Mesenchymal stem cell (in vitro differentiated cells and primary cell): Measurements from ENCODE around the gene SLC16A7.

Source experiments
- DNase-seq: peaks from one replicate; pipeline ENCODE4 v3.0.0-alpha.2; 2013
- H2AFZ ChIP-seq: one replicate; pipeline ENCODE4 v1.6.1; 2013; ENCODE audit warnings: low read depth, mild to moderate bottlenecking, control low read depth, inconsistent platforms, low read length, moderate library complexity
- H2AK5ac ChIP-seq: 2 replicates; pipeline ENCODE4 v1.6.1; 2013; ENCODE audit warnings: low read length, moderate library complexity, mild to moderate bottlenecking, inconsistent platforms; ENCODE audit not compliant: severe bottlenecking
- H2BK120ac ChIP-seq: one replicate; pipeline ENCODE4 v1.6.1; 2013; ENCODE audit warnings: low read depth, mild to moderate bottlenecking, inconsistent platforms, low read length, moderate library complexity
- H2BK12ac ChIP-seq, 2 experiments: one replicate each; pipeline ENCODE4 v1.6.1; 2013; ENCODE audit warnings: inconsistent platforms in 2 of 2, low read length in 2 of 2, mild to moderate bottlenecking in 2 of 2, moderate library complexity in 2 of 2, control low read depth in 1 of 2
- H2BK15ac ChIP-seq: one replicate; pipeline ENCODE4 v1.6.1; 2013; ENCODE audit warnings: mild to moderate bottlenecking, low read depth, inconsistent platforms; ENCODE audit not compliant: poor library complexity, severe bottlenecking
- H2BK5ac ChIP-seq: 2 replicates; pipeline ENCODE4 v1.6.1; 2013; ENCODE audit warnings: low read depth, mild to moderate bottlenecking, low read length, control low read depth, inconsistent platforms; ENCODE audit not compliant: poor library complexity, severe bottlenecking
- H3K14ac ChIP-seq, 2 experiments: one replicate each; pipeline ENCODE4 v1.6.1; 2013; ENCODE audit warnings: inconsistent platforms in 2 of 2, low read length in 2 of 2, control low read depth in 1 of 2, mild to moderate bottlenecking in 1 of 2, moderate library complexity in 1 of 2
- H3K18ac ChIP-seq, 2 experiments: one replicate each; pipeline ENCODE4 v1.6.1; 2013; ENCODE audit warnings: inconsistent platforms in 2 of 2, low read length in 2 of 2, control low read depth in 1 of 2, low read depth in 1 of 2, mild to moderate bottlenecking in 1 of 2
- H3K23ac ChIP-seq, 2 experiments: one replicate each; pipeline ENCODE4 v1.6.1; 2013; ENCODE audit warnings: inconsistent platforms in 2 of 2, low read length in 2 of 2, mild to moderate bottlenecking in 2 of 2, moderate library complexity in 2 of 2, control low read depth in 1 of 2
- H3K27ac ChIP-seq: 2 replicates; pipeline ENCODE4 v1.5.1; 2013; ENCODE audit warnings: mild to moderate bottlenecking, moderate library complexity, low read length, control low read depth, inconsistent platforms; ENCODE audit not compliant: poor library complexity, severe bottlenecking
- H3K27me3 ChIP-seq, 2 experiments: 2 replicates each; pipeline versions ENCODE4 v1.6.1 to v1.7.0; 2013; ENCODE audit warnings: low read length in 2 of 2, mild to moderate bottlenecking in 2 of 2, moderate library complexity in 2 of 2, control low read depth in 1 of 2, inconsistent platforms in 1 of 2; ENCODE audit not compliant: control insufficient read depth in 1 of 2, insufficient read depth in 1 of 2
- H3K36me3 ChIP-seq, 2 experiments: 2 replicates each; pipeline versions ENCODE4 v1.6.1 to v1.7.0; 2013; ENCODE audit warnings: low read length in 2 of 2, control low read depth in 1 of 2, inconsistent platforms in 1 of 2, low read depth in 1 of 2, mild to moderate bottlenecking in 1 of 2; ENCODE audit not compliant: insufficient read depth in 2 of 2, control insufficient read depth in 1 of 2
- H3K4ac ChIP-seq, 2 experiments: one replicate each; pipeline ENCODE4 v1.6.1; 2013; ENCODE audit warnings: inconsistent platforms in 2 of 2, low read length in 2 of 2, mild to moderate bottlenecking in 2 of 2, moderate library complexity in 2 of 2, control low read depth in 1 of 2, low read depth in 1 of 2
- H3K4me1 ChIP-seq: 2 replicates; pipeline ENCODE4 v1.6.1; 2013; ENCODE audit warnings: low read depth, low read length, control low read depth; ENCODE audit not compliant: control insufficient read depth, insufficient read depth
- H3K4me2 ChIP-seq: 2 replicates; pipeline ENCODE4 v1.6.1; 2013; ENCODE audit warnings: low read length, mild to moderate bottlenecking, inconsistent platforms; ENCODE audit not compliant: poor library complexity, severe bottlenecking
- H3K4me3 ChIP-seq, 2 experiments: 2 replicates each; pipeline versions ENCODE4 v1.5.1 to v1.7.0; 2013; ENCODE audit warnings: low read length in 2 of 2, mild to moderate bottlenecking in 2 of 2, control low read depth in 1 of 2, low read depth in 1 of 2; ENCODE audit not compliant: insufficient read depth in 1 of 2
- H3K79me1 ChIP-seq: replicated peaks from 2 replicates; pipeline ENCODE4 v1.6.1; 2013; ENCODE audit warnings: mild to moderate bottlenecking, control low read depth, low read length, inconsistent platforms; ENCODE audit not compliant: poor library complexity, severe bottlenecking
- H3K9ac ChIP-seq: 2 replicates; pipeline ENCODE4 v1.7.0; 2013; ENCODE audit warnings: mild to moderate bottlenecking, low read length, moderate library complexity
- H3K9me3 ChIP-seq: 2 replicates; pipeline ENCODE4 v1.7.0; 2013; ENCODE audit warnings: mild to moderate bottlenecking, low read length; ENCODE audit not compliant: control insufficient read depth
- H4K8ac ChIP-seq: one replicate; pipeline ENCODE4 v1.6.1; 2013; ENCODE audit warnings: inconsistent platforms, mild to moderate bottlenecking, low read length, moderate library complexity
- H4K91ac ChIP-seq: one replicate; pipeline ENCODE4 v1.6.1; 2013; ENCODE audit warnings: mild to moderate bottlenecking, low read length, inconsistent platforms
- WGBS: methylation state at CpG from one replicate; pipeline ENCODE4 v1.1.7; 2013; ENCODE audit warnings: mixed read lengths; 5-methylcytosine and 5-hydroxymethylcytosine counted together

SLC16A7 gene

GRCh38 chr12:59580050-59580449 is 15.8 kb upstream of the SLC16A7 start:
- Histone ChIP-seq H3K79me1 (no peaks in the 10 kb centered on the region), H3K4ac (no peak overlapping the region), H3K9ac (no peak overlapping the region), H3K14ac (no peak overlapping the region), H3K9me3 (no peaks in the 10 kb centered on the region), H3K4me2 (no peak overlapping the region), H3K27me3 (no peaks in the 10 kb centered on the region), H3K4me3 (no peak overlapping the region), H2BK5ac (no peak overlapping the region), H2AFZ (no peak overlapping the region), H4K8ac (no peak overlapping the region), H2BK12ac (no peak overlapping the region), H2BK120ac (no peak overlapping the region), H3K23ac (no peak overlapping the region), H4K91ac (no peak overlapping the region), H3K27ac (no peak overlapping the region), H2BK15ac (no peak overlapping the region), H3K4me1 (no peaks in the 10 kb centered on the region), H3K18ac (no peak overlapping the region), H3K36me3 (no peaks in the 10 kb centered on the region), H2AK5ac (no peak overlapping the region)
- WGBS = 83% methylated on average over 2 of the region's 2 CpGs
- DNase-seq = no peak

- Histone ChIP-seq H3K4me2 (no peak overlapping the region), H3K23ac (no peak overlapping the region), H4K91ac (no peak overlapping the region), H3K18ac (no peak overlapping the region), H3K36me3 (no peaks in the 10 kb centered on the region), H3K4me1 (no peaks in the 10 kb centered on the region), H3K9me3 (no peaks in the 10 kb centered on the region), H3K14ac (no peak overlapping the region), H3K27ac (no peak overlapping the region), H3K4me3 (no peak overlapping the region), H2AK5ac (no peak overlapping the region), H3K27me3 (no peaks in the 10 kb centered on the region), H2BK120ac (no peak overlapping the region), H3K9ac (no peak overlapping the region), H2BK5ac (no peak overlapping the region), H2AFZ (no peak overlapping the region), H4K8ac (no peak overlapping the region), H3K79me1 (no peaks in the 10 kb centered on the region), H2BK12ac (no peak overlapping the region), H2BK15ac (no peak overlapping the region), H3K4ac (no peak overlapping the region)
- no peak for DNase-seq
- WGBS = no CpG with 5 or more reads among the region's 1 CpG
These were observed 12.7 kb upstream of the SLC16A7 start for GRCh38 chr12:59583003-59583712.

- Histone ChIP-seq H3K23ac (no peak overlapping the region), H2BK5ac (no peak overlapping the region), H4K8ac (no peak overlapping the region), H3K27me3 (no peaks in the 10 kb centered on the region), H3K9ac (no peak overlapping the region), H3K36me3 (no peaks in the 10 kb centered on the region), H2BK120ac (no peak overlapping the region), H2BK15ac (no peak overlapping the region), H3K4ac (no peak overlapping the region), H3K18ac (no peak overlapping the region), H4K91ac (no peak overlapping the region), H2BK12ac (no peak overlapping the region), H3K4me3 (no peak overlapping the region), H3K27ac (no peak overlapping the region), H3K4me2 (no peak overlapping the region), H2AK5ac (no peak overlapping the region), H3K4me1 (no peaks in the 10 kb centered on the region), H3K14ac (no peak overlapping the region), H3K79me1 (no peaks in the 10 kb centered on the region), H3K9me3 (no peaks in the 10 kb centered on the region), H2AFZ (no peak overlapping the region)
- no CpG with 5 or more reads among the region's 1 CpG for WGBS
- no peak for DNase-seq
These were observed 8.1 kb upstream of the SLC16A7 start for GRCh38 chr12:59587710-59588109.

- no peak overlapping the region for H3K14ac ChIP-seq
- H3K18ac ChIP-seq = no peak overlapping the region
- 100% methylated on average over 1 of the region's 1 CpG for WGBS
These were observed 2.1 kb upstream of the SLC16A7 start for GRCh38 chr12:59593761-59594160.

More at GRCh38 chr12:59593761-59594160, 2.1 kb upstream of the SLC16A7 start:
- Histone ChIP-seq H3K4me3 (no peak overlapping the region), H3K23ac (no peak overlapping the region), H3K27ac (no peak overlapping the region), H3K36me3 (peaks cover 0 to 3% of the 10 kb centered on the region in 2 experiments), H2BK120ac (no peak overlapping the region), H3K9ac (no peak overlapping the region), H2BK12ac (no peak overlapping the region), H2BK5ac (no peak overlapping the region), H2AK5ac (no peak overlapping the region), H3K4ac (no peak overlapping the region), H2AFZ (no peak overlapping the region), H4K8ac (no peak overlapping the region), H3K27me3 (no peaks in the 10 kb centered on the region), H3K9me3 (no peaks in the 10 kb centered on the region), H3K4me2 (no peak overlapping the region), H3K4me1 (peaks cover 3% of the 10 kb centered on the region), H4K91ac (no peak overlapping the region), H3K79me1 (no peaks in the 10 kb centered on the region), H2BK15ac (no peak overlapping the region)
- no peak for DNase-seq
